Smooth muscle cell (in vitro differentiated cells): ENCODE results near the gene PLXNA2. TPM values are rescaled to one million over a fixed set of nuclear protein-coding genes. Genes with fewer than 3 reads are reported as not detected.

ENCODE experiments used
- DNase-seq: peaks from one replicate; lab custom pipeline; 2025; ENCODE audit not compliant: unreplicated experiment; lab: John Stamatoyannopoulos, UW
- H2AFZ ChIP-seq: fragments of 200-600 bp; sonication (generic); 2 replicates; pipeline ENCODE4 v1.6.0; 2016; ENCODE audit warnings: antibody characterized with exemption, low read depth, mild to moderate bottlenecking
- H3F3A ChIP-seq: fragments of 200-600 bp; sonication (generic); 2 replicates; pipeline ENCODE4 v1.6.0; 2017; ENCODE audit warnings: antibody characterized with exemption, low read depth
- H3K27ac ChIP-seq: fragments of 200-600 bp; sonication (generic); 2 replicates; pipeline ENCODE4 v1.5.1; 2016; ENCODE audit warnings: low read depth, mild to moderate bottlenecking
- H3K27me3 ChIP-seq: fragments of 200-600 bp; sonication (generic); 2 replicates; pipeline ENCODE4 v1.6.1; 2016; ENCODE audit warnings: low read depth, mild to moderate bottlenecking
- H3K36me3 ChIP-seq: fragments of 200-600 bp; sonication (generic); 2 replicates; pipeline ENCODE4 v1.5.1; 2016; ENCODE audit warnings: low read depth
- H3K4me1 ChIP-seq: fragments of 200-600 bp; sonication (generic); 2 replicates; pipeline ENCODE4 v1.5.1; 2016; ENCODE audit warnings: low read depth
- H3K4me2 ChIP-seq: fragments of 200-600 bp; sonication (generic); 2 replicates; pipeline ENCODE4 v1.6.0; 2016; ENCODE audit warnings: mild to moderate bottlenecking
- H3K4me3 ChIP-seq: fragments of 200-600 bp; sonication (generic); 2 replicates; pipeline ENCODE4 v1.5.1; 2016; ENCODE audit warnings: mild to moderate bottlenecking
- H3K79me2 ChIP-seq: fragments of 200-600 bp; sonication (generic); 2 replicates; pipeline ENCODE4 v1.6.0; 2016; ENCODE audit warnings: low read depth, mild to moderate bottlenecking
- H3K9ac ChIP-seq: fragments of 200-600 bp; sonication (generic); 2 replicates; pipeline ENCODE4 v1.6.0; 2016; ENCODE audit warnings: low read depth
- H3K9me3 ChIP-seq: fragments of 200-600 bp; sonication (generic); replicated peaks from 2 replicates; pipeline ENCODE4 v1.5.1; 2016; ENCODE audit warnings: low read depth
- H4K20me1 ChIP-seq: fragments of 200-600 bp; sonication (generic); 2 replicates; pipeline ENCODE4 v1.6.0; 2016; ENCODE audit warnings: low read depth
- CTCF ChIP-seq: fragments of 200-600 bp; sonication (generic); IDR thresholded peaks from 2 replicates; pipeline ENCODE4 v1.5.1; 2017; ENCODE audit warnings: borderline replicate concordance, mild to moderate bottlenecking, antibody characterized with exemption; ENCODE audit not compliant: insufficient read depth, poor library complexity, severe bottlenecking
- WGBS: methylation state at CpG from one replicate; pipeline ENCODE4 v1.1.7; 2016; ENCODE audit warnings: low lambda C conversion rate; 5-methylcytosine and 5-hydroxymethylcytosine counted together
- polyA plus RNA-seq: library from polyadenylated mRNA; unstranded; fragments of >200 nt; fragmentation: Nextera tagmentation; extraction: Ambion mirVana; gene quantifications from 2 replicates; pipeline ENCODE4 v1.2.1, GENCODE V29; 2016
- total RNA-seq: library from RNA; depleted of rRNA; stranded (reverse); fragments of >200 nt; gene quantifications from 2 replicates; pipeline ENCODE4 v1.2.3, GENCODE V29; 2014

The PLXNA2 gene
- total and polyA plus RNA-seq, 2 experiments from 2014 or later: 8.2 to 8.7 TPM

GRCh38 chr1:208129060-208129459, 115.1 kb downstream of the PLXNA2 start:
- H3K27me3 ChIP-seq: no peaks in the 10 kb centered on the region
- no peak overlapping the region for H3K4me2 ChIP-seq
- no peak overlapping the region for H3K4me3 ChIP-seq
- peaks cover 7% of the 10 kb centered on the region for H3K4me1 ChIP-seq
- no peaks in the 10 kb centered on the region for H3F3A ChIP-seq
- no peak overlapping the region for H3K9ac ChIP-seq
- H4K20me1 ChIP-seq: peaks cover 9% of the 10 kb centered on the region
- H3K79me2 ChIP-seq: no peaks in the 10 kb centered on the region
- no peak overlapping the region for H3K27ac ChIP-seq
- 86% methylated on average over 1 of the region's 1 CpG for WGBS
- H3K36me3 ChIP-seq: no peaks in the 10 kb centered on the region
- no peak for TF ChIP-seq CTCF
- no peaks in the 10 kb centered on the region for H3K9me3 ChIP-seq
- DNase-seq: no peak
- H2AFZ ChIP-seq: no peak overlapping the region

GRCh38 chr1:208127792-208128529, 116.2 kb downstream of the PLXNA2 start:
- no peak overlapping the region for H3K9ac ChIP-seq
- no peak overlapping the region for H2AFZ ChIP-seq
- no peaks in the 10 kb centered on the region for H3F3A ChIP-seq
- H3K4me3 ChIP-seq: no peak overlapping the region
- no peak overlapping the region for H3K4me2 ChIP-seq
- no peaks in the 10 kb centered on the region for H3K36me3 ChIP-seq
- H3K79me2 ChIP-seq: no peaks in the 10 kb centered on the region
- no peak for DNase-seq
- H3K27ac ChIP-seq: no peak overlapping the region
- no peak for TF ChIP-seq CTCF
- WGBS: 74% methylated on average over 10 of the region's 10 CpGs
- no peaks in the 10 kb centered on the region for H3K9me3 ChIP-seq
- H3K4me1 ChIP-seq: peaks cover 6% of the 10 kb centered on the region
- H4K20me1 ChIP-seq: peaks cover 9% of the 10 kb centered on the region
- H3K27me3 ChIP-seq: no peaks in the 10 kb centered on the region

- Histone ChIP-seq H4K20me1 (peaks cover 9% of the 10 kb centered on the region), H3F3A (no peaks in the 10 kb centered on the region), H3K27ac (no peak overlapping the region), H3K9me3 (no peaks in the 10 kb centered on the region), H3K4me3 (no peak overlapping the region), H3K27me3 (no peaks in the 10 kb centered on the region), H3K9ac (no peak overlapping the region), H3K4me2 (no peak overlapping the region), H3K4me1 (peaks cover 6% of the 10 kb centered on the region), H2AFZ (no peak overlapping the region), H3K79me2 (no peaks in the 10 kb centered on the region), H3K36me3 (no peaks in the 10 kb centered on the region)
- WGBS: 93% methylated on average over 2 of the region's 2 CpGs
- no peak for TF ChIP-seq CTCF
- DNase-seq: no peak
Measured at GRCh38 chr1:208127284-208127683, 116.9 kb downstream of the PLXNA2 start.

- Histone ChIP-seq H3K27ac (no peak overlapping the region), H2AFZ (no peak overlapping the region), H3K36me3 (no peaks in the 10 kb centered on the region), H4K20me1 (peaks cover 9% of the 10 kb centered on the region), H3K4me2 (no peak overlapping the region), H3K9ac (no peak overlapping the region), H3K9me3 (no peaks in the 10 kb centered on the region), H3K4me1 (peaks cover 6% of the 10 kb centered on the region), H3K4me3 (no peak overlapping the region), H3K79me2 (no peaks in the 10 kb centered on the region), H3F3A (no peaks in the 10 kb centered on the region), H3K27me3 (no peaks in the 10 kb centered on the region)
- 90% methylated on average over 2 of the region's 2 CpGs for WGBS
- no peak for TF ChIP-seq CTCF
- no peak for DNase-seq
Measured at GRCh38 chr1:208126108-208126507, 118.1 kb downstream of the PLXNA2 start.
